HepG2 (cell line): ENCODE results near the gene SOX12. TPM values are rescaled to one million over a fixed set of nuclear protein-coding genes. Genes with fewer than 3 reads are reported as not detected.

Experiments
- ATAC-seq: fragments of 200-7000 bp; cut with Tn5 transposase; 3 replicates; pipeline ENCODE4 v1.9.1; 2020; ENCODE audit warnings: mild to moderate bottlenecking, moderate library complexity
- BruUV-seq: library from RNA; stranded (reverse); fragments of 400-500 nt; replicated peaks from 2 replicates; lab custom pipeline; 2021; lab: Mats Ljungman, UMichigan
- CTCF ChIA-PET: fragments of 300-600 bp; formaldehyde crosslinking; extraction: SDS; loops from one replicate; lab custom pipeline; 2021; ENCODE audit warnings: low total read pairs, inconsistent platforms, low intra/inter-chr PET ratio; lab: Yijun Ruan, JAX
- POLR2A ChIA-PET: fragments of 350-600 bp; sonication (Branson Sonifier 250); formaldehyde crosslinking; loops from one replicate; lab custom pipeline; 2020; ENCODE audit warnings: antibody characterized with exemption, inconsistent platforms; lab: Yijun Ruan, JAX
- DNase-seq: peaks from one replicate; pipeline ENCODE4 v3.0.0-alpha.2; 2015; ENCODE audit warnings: low spot score
- FAIRE-seq: peaks from 3 replicates; lab custom pipeline; 2011; peaks lifted over from hg19 to GRCh38; lab: Jason Lieb, UNC
- H2AFZ ChIP-seq: one replicate; pipeline ENCODE4 v1.6.1; 2011; ENCODE audit warnings: low read length, inconsistent platforms
- H3K27ac ChIP-seq: fragments of 300-600 bp; 3 replicates; pipeline ENCODE4 v1.8.0; 2011; ENCODE audit warnings: mixed run types, mild to moderate bottlenecking, mixed read lengths, low read length, inconsistent platforms; ENCODE audit not compliant: insufficient read depth; ENCODE audit errors: extremely low read length
- H3K27me3 ChIP-seq, 2 experiments: fragments of 200-600 bp in 1 of 2; 2 replicates in 1 of 2; 3 replicates in 1 of 2; pipeline versions ENCODE4 v1.6.0 to v1.8.0; 2011; ENCODE audit warnings: low read length in 2 of 2, mild to moderate bottlenecking in 2 of 2, moderate library complexity in 2 of 2, inconsistent platforms in 1 of 2; ENCODE audit not compliant: insufficient read depth in 2 of 2, control insufficient read depth in 1 of 2
- H3K36me3 ChIP-seq, 2 experiments: fragments of 200-600 bp in 1 of 2; replicated peaks in 1 of 2; 2 replicates in 1 of 2; 3 replicates in 1 of 2; pipeline versions ENCODE4 v1.5.1 to v1.8.0; 2011; ENCODE audit warnings: low read length in 2 of 2, inconsistent platforms in 1 of 2; ENCODE audit not compliant: insufficient read depth in 2 of 2, control insufficient read depth in 1 of 2
- H3K4me1 ChIP-seq: 2 replicates; pipeline ENCODE4 v1.5.1; 2012; ENCODE audit warnings: low read length, inconsistent platforms; ENCODE audit not compliant: insufficient read depth
- H3K4me2 ChIP-seq: 2 replicates; pipeline ENCODE4 v1.6.0; 2011; ENCODE audit warnings: low read depth, low read length, inconsistent platforms
- H3K4me3 ChIP-seq, 3 experiments: fragments of 200-600 bp in 1 of 3; sonication (generic), shearing (Covaris generic) in 1 of 3; replicated peaks in 1 of 3; 2 replicates each; pipeline ENCODE4 v1.5.1; 2011 to 2016; ENCODE audit warnings: low read length in 3 of 3, inconsistent platforms in 2 of 3, low read depth in 2 of 3, mild to moderate bottlenecking in 2 of 3, control low read depth in 1 of 3, mixed read lengths in 1 of 3; ENCODE audit not compliant: insufficient read depth in 1 of 3
- H3K79me2 ChIP-seq: one replicate; pipeline ENCODE4 v1.6.1; 2011; ENCODE audit warnings: low read length, inconsistent platforms; ENCODE audit not compliant: insufficient read depth
- H3K9ac ChIP-seq: 2 replicates; pipeline ENCODE4 v1.6.0; 2011; ENCODE audit warnings: mild to moderate bottlenecking, low read depth, low read length, inconsistent platforms; ENCODE audit not compliant: insufficient read depth
- H3K9me3 ChIP-seq: 2 replicates; pipeline ENCODE4 v1.5.1; 2012; ENCODE audit warnings: mild to moderate bottlenecking, low read length
- H4K20me1 ChIP-seq: 2 replicates; pipeline ENCODE4 v1.6.0; 2011; ENCODE audit warnings: inconsistent platforms, mild to moderate bottlenecking, low read length, moderate library complexity; ENCODE audit not compliant: insufficient read depth
- E2F5 ChIP-seq: sonication (generic); formaldehyde crosslinking; conservative IDR thresholded peaks from 2 replicates; pipeline ENCODE4 v1.4.0; 2020; ENCODE audit warnings: missing genetic modification reagents
- HNF4A ChIP-seq: sonication (generic); formaldehyde crosslinking; IDR thresholded peaks from 2 replicates; pipeline ENCODE4 v1.4.0; 2020; ENCODE audit warnings: missing genetic modification reagents
- LBX2 ChIP-seq: sonication (generic); formaldehyde crosslinking; IDR thresholded peaks from 2 replicates; pipeline ENCODE4 v1.5.0; 2020; ENCODE audit warnings: missing genetic modification reagents, mild to moderate bottlenecking, borderline replicate concordance
- MIER2 ChIP-seq: IDR thresholded peaks from 2 replicates; pipeline ENCODE4 v1.6.1; 2016; ENCODE audit warnings: missing biosample characterization, missing genetic modification reagents
- MTA3 ChIP-seq: sonication (generic); formaldehyde crosslinking; IDR thresholded peaks from 2 replicates; pipeline ENCODE4 v1.4.0; 2020; ENCODE audit warnings: missing genetic modification reagents
- NFE2L1 ChIP-seq: sonication (generic); formaldehyde crosslinking; IDR thresholded peaks from 2 replicates; pipeline ENCODE4 v1.4.0; 2020; ENCODE audit warnings: missing genetic modification reagents, mild to moderate bottlenecking, borderline replicate concordance
- RNF219 ChIP-seq: sonication (generic); formaldehyde crosslinking; IDR thresholded peaks from 2 replicates; pipeline ENCODE4 v1.5.0; 2020; ENCODE audit warnings: mild to moderate bottlenecking, missing genetic modification reagents
- ZFP91 ChIP-seq: sonication (generic); formaldehyde crosslinking; IDR thresholded peaks from 2 replicates; pipeline ENCODE4 v1.9.0; 2022; ENCODE audit warnings: missing genetic modification reagents, mild to moderate bottlenecking, borderline replicate concordance
- ZKSCAN5 ChIP-seq: sonication (generic); formaldehyde crosslinking; IDR thresholded peaks from 2 replicates; pipeline ENCODE4 v1.5.1; 2020; ENCODE audit warnings: mild to moderate bottlenecking, missing genetic modification reagents
- ZNF17 ChIP-seq: sonication (generic); formaldehyde crosslinking; IDR thresholded peaks from 2 replicates; pipeline ENCODE4 v1.5.0; 2020; ENCODE audit warnings: mild to moderate bottlenecking, missing genetic modification reagents
- ZNF281 ChIP-seq: sonication (generic); formaldehyde crosslinking; IDR thresholded peaks from 2 replicates; pipeline ENCODE4 v1.4.0; 2020; ENCODE audit warnings: missing genetic modification reagents, borderline replicate concordance
- ZNF333 ChIP-seq: sonication (generic); formaldehyde crosslinking; IDR thresholded peaks from 2 replicates; pipeline ENCODE4 v1.4.0; 2020; ENCODE audit warnings: mild to moderate bottlenecking, missing genetic modification reagents, borderline replicate concordance
- ZNF496 ChIP-seq: sonication (generic); formaldehyde crosslinking; IDR thresholded peaks from 2 replicates; pipeline ENCODE4 v1.8.1; 2023; ENCODE audit warnings: mild to moderate bottlenecking, moderate library complexity, missing genetic modification reagents; ENCODE audit not compliant: insufficient replicate concordance
- ZNF720 ChIP-seq: sonication (generic); formaldehyde crosslinking; IDR thresholded peaks from 2 replicates; pipeline ENCODE4 v1.4.0; 2020; ENCODE audit warnings: missing genetic modification reagents
- WGBS: methylation state at CpG from one replicate; pipeline ENCODE4 v1.1.6; 2017; ENCODE audit warnings: low lambda C conversion rate; 5-methylcytosine and 5-hydroxymethylcytosine counted together
- in situ Hi-C: cut with HindIII; loops from 2 replicates; pipeline ENCODE4 v1.10.0; 2017; ENCODE audit warnings: low pct_unique_long_range_greater_than_20kb; ENCODE audit not compliant: extremely low pct_ligation_motif_present
- intact Hi-C: fragments of 100-400 bp; cut with micrococcal nuclease; formaldehyde crosslinking; loops from one replicate; pipeline ENCODE4 v1.10.0; 2022; ENCODE audit not compliant: unreplicated experiment
- polyA plus RNA-seq, 8 experiments: library from polyadenylated mRNA; depleted of rRNA in 3 of 8; stranded (reverse) in 7 of 8; unstranded in 1 of 8; fragments of >200 nt; fragmentation: Illumina TruSeq in 4 of 8; extraction: Trizol in 4 of 8; gene quantifications; 2 replicates each; pipeline versions ENCODE4 v1.2.1 to v1.2.3, GENCODE V29; 2011 to 2016; ENCODE audit warnings: low read depth in 4 of 8, missing spikeins in 1 of 8, mixed read lengths in 1 of 8; ENCODE audit not compliant: insufficient read depth in 1 of 8
- total RNA-seq, 5 experiments: library from RNA; depleted of rRNA; stranded (reverse); fragments of >200 nt; fragmentation: Illumina TruSeq; extraction: Trizol; gene quantifications; 2 replicates each; pipeline ENCODE4 v1.2.3, GENCODE V29; 2016; ENCODE audit warnings: low read depth in 1 of 5

The SOX12 gene
- total and polyA plus RNA-seq, 2 of the 13 experiments (the other 11 are each of a cell fraction or from before 2014, with no cell fraction given) = 10.0 to 18.7 TPM

DNA sequence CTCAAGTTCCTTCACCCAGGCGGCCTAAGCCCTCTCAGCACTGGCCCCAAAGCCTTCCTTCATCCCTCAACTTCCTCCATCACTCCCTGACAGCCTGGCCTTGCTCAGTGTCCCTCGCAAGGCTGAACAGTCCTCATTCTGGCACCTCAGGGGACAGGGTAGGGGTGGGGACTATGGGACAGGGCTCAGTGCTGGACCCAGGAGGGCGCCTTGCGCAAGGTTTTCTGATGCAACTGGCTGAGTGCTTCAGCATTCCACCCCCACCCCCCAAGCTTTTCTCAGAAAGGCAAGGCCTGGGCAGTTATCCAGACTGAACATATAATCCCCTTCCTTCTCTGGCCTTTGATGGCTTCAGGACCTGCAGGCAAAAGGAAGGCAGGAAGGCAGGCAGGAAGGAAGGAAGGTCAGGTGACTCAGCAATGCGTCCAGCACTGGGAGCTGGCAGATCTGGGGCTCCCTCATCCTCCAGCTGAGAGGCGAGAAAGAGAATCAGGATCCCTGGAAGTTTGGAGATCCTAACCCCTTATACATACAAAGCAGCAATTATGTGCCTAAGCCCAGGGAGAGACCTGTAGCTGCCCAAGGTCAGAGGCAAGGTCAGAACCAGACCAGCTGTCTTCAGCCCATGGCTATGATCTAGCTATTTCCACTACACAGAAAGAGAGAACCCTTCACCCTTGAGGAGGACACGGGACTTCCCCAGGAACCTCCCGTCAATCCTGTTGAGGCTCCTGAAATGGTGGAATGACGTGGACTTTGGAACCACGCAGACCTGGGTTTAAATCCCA lies 46.6 kb downstream of the SOX12 start:
- H3K9ac ChIP-seq = peak overlapping the region; percentile 73
- peaks cover 69% of the 10 kb centered on the region for H3K4me1 ChIP-seq
- BruUV-seq = TSS peak; percentile 90
- TF ChIP-seq ZNF496 = no peak
- TF ChIP-seq ZNF281 (CRISPR knock-in tag) = peak; percentile 100
- TF ChIP-seq ZFP91 = peak; percentile 95
- TF ChIP-seq ZKSCAN5 (CRISPR knock-in tag) = peak; percentile 56; the same call in 1 of the 2 replicates
- no peak; the same call in 1 of the 2 replicates for TF ChIP-seq ZNF720 (CRISPR knock-in tag)
- TF ChIP-seq RNF219 = peak; percentile 93; the same call in 1 of the 2 replicates
- peak; percentile 98 for TF ChIP-seq HNF4A (CRISPR knock-in tag)
- 0 out of 2 replicates have a peak, but pooled peaks have one; percentile 7 for TF ChIP-seq E2F5 (CRISPR knock-in tag)
- 0 out of 2 replicates have a peak, but pooled peaks have one; percentile 21 for TF ChIP-seq LBX2
- TF ChIP-seq ZNF17 (CRISPR knock-in tag) = no peak
- TF ChIP-seq MTA3 (CRISPR knock-in tag) = no peak
- no peak for TF ChIP-seq ZNF333 (CRISPR knock-in tag)
- TF ChIP-seq MIER2 (CRISPR knock-in tag) = peak; percentile 86
- TF ChIP-seq NFE2L1 (CRISPR knock-in tag) = no peak; the same call in 1 of the 2 replicates

More for the DNA sequence above, 46.6 kb downstream of the SOX12 start:
- 5% methylated on average over 10 of the region's 10 CpGs for WGBS
- Histone ChIP-seq H2AFZ (no peak overlapping the region), H3K4me3 (peak overlapping the region; percentile 1 to 58 (median 5); a peak in 5 of 6 replicates), H3K9me3 (no peaks in the 10 kb centered on the region), H3K79me2 (no peaks in the 10 kb centered on the region), H3K4me2 (peak overlapping the region; percentile 76), H4K20me1 (no peaks in the 10 kb centered on the region), H3K36me3 (no peaks in the 10 kb centered on the region), H3K27me3 (no peaks in the 10 kb centered on the region), H3K27ac (peak overlapping the region; percentile 88)
- peak; percentile 99 for DNase-seq
- ChIA-PET POLR2A (interaction anchor here (0.6 to 25.4 kb wide), 22 partner anchors 11 to 358 kb away, joined by 3 to 1587 read pairs (median 6); partner anchors contain the start of genes CSNK2A1, NRSN2, RBCK1 and SOX12), CTCF (interaction anchor here (2.4 kb wide), 1 partner anchor 10 kb away, joined by 6 read pairs; no protein-coding TSS in a partner anchor)
- peak; percentile 98 for FAIRE-seq
- ATAC-seq = peak; percentile 88
- intact Hi-C loops = loop anchor here (1.0 to 2.0 kb wide), 3 partner anchors 8 to 31 kb away; partner anchors contain the start of gene TRIB3
- in situ Hi-C loops = no loop called here
